Tibial artery (tissue), 4 donors: ENCODE measurements around the gene FUZ.

Experiments
- DNase-seq, 2 donors: peaks; one replicate each; pipeline ENCODE4 v3.0.0-alpha.2; 2019
- H3K27ac ChIP-seq, 2 donors: fragments of 200-600 bp; sonication (generic) in 1 of 2; 1 replicate in 1 of 2; 2 replicates in 1 of 2; pipeline ENCODE4 v1.5.1; 2018 to 2019; ENCODE audit warnings: mild to moderate bottlenecking in 1 of 2
- H3K27me3 ChIP-seq, 2 donors: fragments of 200-600 bp; sonication (generic) in 1 of 2; one replicate each; pipeline versions ENCODE4 v1.5.1 to v1.6.0; 2016 to 2019
- H3K36me3 ChIP-seq, 3 donors: fragments of 200-600 bp; sonication (generic) in 2 of 3; one replicate each; pipeline ENCODE4 v1.5.1; 2016 to 2019; ENCODE audit warnings: mild to moderate bottlenecking in 2 of 3
- H3K4me1 ChIP-seq, 4 donors: fragments of 200-600 bp; sonication (generic) in 2 of 4; 1 replicate in 3 of 4; 2 replicates in 1 of 4; pipeline ENCODE4 v1.5.1; 2016 to 2019
- H3K4me3 ChIP-seq, 2 donors: fragments of 200-600 bp; sonication (generic) in 1 of 2; 1 replicate in 1 of 2; 2 replicates in 1 of 2; pipeline ENCODE4 v1.5.1; 2018 to 2019; ENCODE audit warnings: mild to moderate bottlenecking in 2 of 2
- H3K9me3 ChIP-seq, 3 donors: fragments of 200-600 bp; sonication (generic) in 1 of 3; one replicate each; pipeline ENCODE4 v1.5.1; 2016 to 2019
- CTCF ChIP-seq, 2 experiments: fragments of 200-600 bp in 1 of 2; fragments of 450-650 bp in 1 of 2; IDR thresholded peaks; one replicate each; pipeline ENCODE4 v1.5.1; 2017 to 2019; ENCODE audit warnings: antibody characterized with exemption in 2 of 2, mild to moderate bottlenecking in 1 of 2, moderate library complexity in 1 of 2
- intact Hi-C: fragments of 100-400 bp; cut with DNase I; formaldehyde crosslinking; loops from one replicate; pipeline ENCODE4 v1.15.0; 2023; ENCODE audit warnings: low total_unique reads

Gene FUZ

DNA sequence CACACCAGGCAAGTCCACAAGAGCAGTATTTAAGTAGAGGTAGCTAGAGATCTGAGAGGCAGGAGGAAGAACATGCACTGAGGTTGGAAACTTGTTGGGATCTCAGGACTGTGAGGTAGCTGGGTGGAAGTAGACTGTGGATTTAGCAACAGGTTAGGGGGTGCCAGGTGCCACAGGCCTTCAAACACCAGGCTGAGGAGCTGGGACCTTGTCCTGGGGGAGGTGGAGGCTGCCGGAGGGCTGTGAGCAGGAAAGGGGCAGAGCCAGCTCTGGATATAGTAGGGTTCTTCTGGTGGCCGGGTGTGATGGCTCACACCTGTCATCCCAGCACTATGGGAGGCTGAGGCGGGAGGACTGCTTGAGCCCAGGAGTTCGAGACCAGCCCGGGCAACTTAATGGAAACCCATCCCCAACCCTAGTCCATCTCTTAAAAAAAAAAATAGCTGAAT is 3.1 kb downstream of the FUZ start:
- intact Hi-C loops = loop anchor here (5.0 kb wide), 1 partner anchor 43 kb away; the partner anchor contains the start of gene AP2A1
- H3K36me3 ChIP-seq = peaks cover 0 to 29% (median 13%) of the 10 kb centered on the region in 3 donors
- H3K9me3 ChIP-seq = no peaks in the 10 kb centered on the region
- H3K4me1 ChIP-seq = peaks cover 0 to 36% (median 24%) of the 10 kb centered on the region in 4 donors
- no peak for DNase-seq
- peak overlapping the region; percentile 65 to 87 for H3K4me3 ChIP-seq
- peak overlapping the region; percentile 84 to 94 for H3K27ac ChIP-seq
- no peak for TF ChIP-seq CTCF (IDR thresholded peaks at IDR 0.05)
- no peaks in the 10 kb centered on the region for H3K27me3 ChIP-seq

DNA sequence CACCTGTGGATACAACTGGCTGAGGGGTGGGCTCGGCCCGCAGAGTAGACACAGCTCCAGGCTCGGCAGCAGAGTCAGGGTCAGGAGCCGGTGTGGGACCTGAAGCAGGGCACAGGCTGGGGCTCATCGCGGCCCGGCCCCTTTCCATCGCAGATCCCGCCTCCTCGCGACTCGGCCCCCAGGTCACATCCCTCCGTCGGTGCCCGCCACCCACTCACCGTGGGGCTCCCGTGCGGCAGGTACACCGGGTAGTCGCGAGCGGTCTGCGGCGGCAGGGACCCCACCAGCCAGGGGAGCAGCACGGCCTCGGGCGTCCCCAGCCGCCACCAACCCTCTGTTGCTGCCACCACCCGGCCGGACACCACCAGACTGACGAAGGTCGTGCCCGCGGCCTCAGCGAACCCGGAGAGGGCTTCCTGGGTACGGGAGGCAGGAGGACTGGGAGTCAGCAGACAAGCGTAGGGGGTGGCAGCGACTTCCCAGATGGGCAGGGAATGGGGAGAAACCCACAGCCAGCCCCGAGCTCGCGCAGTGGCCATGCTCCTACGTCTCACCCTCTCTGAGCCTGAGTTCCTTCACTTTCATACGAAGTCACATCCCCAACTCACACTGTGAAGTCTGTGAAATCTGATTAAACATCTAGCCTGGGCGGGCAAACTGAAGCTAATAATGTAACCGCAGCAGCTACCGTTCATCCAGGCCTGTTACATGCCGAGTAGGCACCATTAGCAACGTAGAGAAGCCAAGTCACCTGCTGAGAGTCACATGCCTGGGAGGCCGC is 3.7 kb downstream of the FUZ start:
- intact Hi-C loops = loop anchor here (5.0 kb wide), 1 partner anchor 42 kb away; the partner anchor contains the start of gene AP2A1
- Histone ChIP-seq H3K27ac (peak overlapping the region; percentile 84 to 94), H3K36me3 (peaks cover 0 to 36% (median 13%) of the 10 kb centered on the region in 3 donors), H3K27me3 (no peaks in the 10 kb centered on the region), H3K4me3 (peak overlapping the region; percentile 65 to 87), H3K9me3 (no peaks in the 10 kb centered on the region), H3K4me1 (peaks cover 0 to 34% (median 24%) of the 10 kb centered on the region in 4 donors)
- DNase-seq = peak; percentile 66 to 82
- peak in 1 of 2 experiments; percentile 23 for TF ChIP-seq CTCF (IDR thresholded peaks at IDR 0.05)

DNA sequence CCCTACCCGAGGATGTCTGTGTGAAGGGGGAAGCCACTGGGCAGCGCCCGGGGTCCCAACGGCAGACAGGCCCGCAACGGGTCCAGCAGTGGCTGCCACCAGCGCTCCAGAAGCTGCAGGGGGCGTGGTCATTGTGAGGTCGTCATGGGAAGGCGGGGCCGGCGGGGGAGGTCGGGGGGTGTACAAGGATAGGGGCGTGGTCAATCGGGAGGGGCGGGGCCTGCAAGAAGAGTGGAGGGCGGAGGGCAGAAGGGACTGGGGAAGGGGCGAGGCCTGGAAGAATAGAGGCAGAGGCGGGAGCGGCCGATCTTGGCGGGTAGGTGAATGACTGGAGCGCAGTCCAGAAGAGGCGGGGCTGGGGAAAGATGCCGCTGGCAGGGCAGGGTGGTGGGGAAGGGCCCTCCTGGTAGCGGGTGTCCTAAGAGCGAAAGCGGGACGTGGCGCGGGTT is 4.4 kb downstream of the FUZ start:
- no peaks in the 10 kb centered on the region for H3K27me3 ChIP-seq
- peak overlapping the region; percentile 84 to 94 for H3K27ac ChIP-seq
- no peak for TF ChIP-seq CTCF (IDR thresholded peaks at IDR 0.05)
- H3K36me3 ChIP-seq = peaks cover 0 to 42% (median 14%) of the 10 kb centered on the region in 3 donors
- peaks cover 0 to 28% (median 22%) of the 10 kb centered on the region in 4 donors for H3K4me1 ChIP-seq
- DNase-seq = peak; percentile 95 to 97
- H3K9me3 ChIP-seq = no peaks in the 10 kb centered on the region
- intact Hi-C loops = loop anchor here (5.0 kb wide), 1 partner anchor 41 kb away; the partner anchor contains the start of gene AP2A1
- H3K4me3 ChIP-seq = peak overlapping the region; percentile 65 to 87

GRCh38 chr19:49807904-49808675 is 5.0 kb downstream of the FUZ start:
- Histone ChIP-seq H3K27me3 (no peaks in the 10 kb centered on the region), H3K4me1 (peaks cover 0 to 28% (median 22%) of the 10 kb centered on the region in 4 donors), H3K36me3 (peaks cover 0 to 48% (median 20%) of the 10 kb centered on the region in 3 donors), H3K27ac (peak overlapping the region; percentile 84 to 94), H3K9me3 (no peaks in the 10 kb centered on the region), H3K4me3 (peak overlapping the region; percentile 65 to 87)
- DNase-seq = no peak
- no peak for TF ChIP-seq CTCF (IDR thresholded peaks at IDR 0.05)
- intact Hi-C loops = loop anchor here (5.0 kb wide), 1 partner anchor 41 kb away; the partner anchor contains the start of gene AP2A1
